ENCODE measurements around the gene PNMA8B.
"Not testable (repeated sequence)": the region's sequence is repeated elsewhere in the genome, so short reads cannot be mapped to it uniquely, and the experiment has no call there.

Gene PNMA8B

DNA sequence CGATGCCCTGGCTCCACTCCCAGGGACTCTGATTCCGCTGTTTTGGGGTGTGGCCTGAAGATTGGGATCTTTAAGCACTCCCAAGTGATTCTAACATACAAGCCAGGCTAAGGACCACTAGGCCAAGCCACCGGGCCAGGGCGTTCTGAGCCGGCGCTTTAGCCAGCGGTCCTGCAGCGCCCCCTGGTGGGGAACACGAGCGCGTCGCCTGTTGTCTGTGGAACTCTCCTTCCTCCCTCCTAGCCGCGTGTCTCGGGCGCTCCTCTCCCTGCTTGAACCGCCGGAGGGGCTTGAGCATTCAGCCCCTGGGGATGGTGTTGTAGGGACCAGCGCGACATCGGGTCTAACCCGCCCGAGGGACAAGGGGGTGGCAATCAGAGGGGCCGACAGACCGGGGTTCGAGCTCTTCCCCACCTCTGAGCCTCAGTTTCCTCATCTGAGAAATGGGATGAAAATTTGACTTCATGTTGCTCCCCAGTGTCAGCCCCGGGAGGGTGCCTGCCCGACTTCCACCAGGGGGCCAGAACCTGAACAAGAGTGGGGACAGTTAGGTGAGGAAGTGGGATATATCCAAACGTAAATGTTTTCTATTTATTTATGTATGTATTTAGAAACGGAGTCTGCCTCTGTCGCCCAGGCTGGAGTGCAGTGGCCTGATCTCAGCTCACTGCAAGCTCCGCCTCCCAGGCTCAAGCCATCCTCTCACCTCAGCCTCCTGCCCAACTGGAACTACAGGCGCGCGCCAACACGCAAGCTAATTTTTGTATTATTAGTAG lies 18.0 kb upstream of the PNMA8B start:
- peak; percentile 64 for DNase-seq

GRCh38 chr19:46511237-46511636 lies 15.6 kb upstream of the PNMA8B start:
- DNase-seq, result no peak

- DNase-seq, result no peak
Measured at GRCh38 chr19:46508206-46508605, 12.5 kb upstream of the PNMA8B start.

- DNase-seq, result no peak
Measured at GRCh38 chr19:46503848-46504453, 8.3 kb upstream of the PNMA8B start.

- no peak for DNase-seq
Measured at GRCh38 chr19:46502891-46503290, 7.2 kb upstream of the PNMA8B start.

DNA sequence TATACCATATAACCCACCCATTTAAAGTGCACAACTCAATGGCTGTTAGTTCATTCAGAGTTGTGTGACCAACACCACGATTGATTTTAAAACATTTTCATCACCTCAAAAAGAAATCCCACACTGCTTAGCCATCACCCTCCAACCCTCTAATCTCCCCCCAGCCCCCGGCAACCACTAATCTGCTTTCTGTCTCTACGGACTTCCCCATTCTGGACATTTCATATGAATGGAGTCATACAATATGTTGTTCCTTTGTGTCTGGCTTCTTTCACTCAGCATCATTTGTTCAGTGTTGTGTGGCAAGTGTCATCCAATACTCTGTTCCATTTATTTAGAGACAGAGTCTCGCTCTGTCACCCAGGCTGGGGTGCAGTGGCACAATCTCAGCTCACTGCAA lies 4.0 kb upstream of the PNMA8B start:
- DNase-seq, result no peak

- DNase-seq, result no peak
Measured at GRCh38 chr19:46497773-46498172, 2.1 kb upstream of the PNMA8B start.

DNA sequence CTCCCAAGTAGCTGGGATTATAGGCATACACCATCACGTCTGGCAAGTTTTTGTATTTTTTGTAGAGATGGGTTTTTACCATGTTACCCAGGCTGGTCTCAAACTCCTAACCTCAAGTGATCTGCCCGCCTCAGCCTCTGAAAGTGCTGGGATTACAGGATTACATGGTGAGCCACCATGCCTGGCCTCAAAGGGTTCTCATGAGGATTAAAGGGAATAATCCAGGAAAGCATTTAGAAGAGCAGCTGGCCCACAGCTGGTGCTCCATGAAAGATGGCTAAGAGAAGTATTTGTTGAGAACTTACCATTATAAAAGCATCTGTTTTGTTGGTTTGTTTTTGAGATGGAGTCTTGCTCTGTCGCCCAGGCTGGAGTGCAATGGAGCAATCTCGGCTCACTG lies 1.2 kb upstream of the PNMA8B start:
- DNase-seq, result not testable (repeated sequence)

DNA sequence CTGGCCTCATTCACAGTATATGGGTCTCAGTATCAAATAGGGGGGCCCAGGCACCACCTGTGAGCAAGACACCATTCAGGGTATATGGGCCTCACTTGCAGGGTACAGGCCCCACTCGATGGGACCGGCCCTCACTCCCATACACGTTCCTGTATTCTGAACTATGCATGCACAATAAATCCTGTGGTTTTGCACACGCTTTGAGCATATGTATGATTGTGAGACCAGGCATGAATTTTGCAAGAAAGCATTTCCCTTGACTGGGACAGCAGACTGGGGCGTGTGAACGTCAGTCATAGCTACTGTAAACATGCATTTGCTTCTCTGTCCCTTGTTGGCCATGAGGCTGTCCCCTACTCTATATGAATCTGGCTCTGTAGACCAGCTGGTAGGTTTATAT lies 637 bp upstream of the PNMA8B start:
- DNase-seq, result no peak

DNA sequence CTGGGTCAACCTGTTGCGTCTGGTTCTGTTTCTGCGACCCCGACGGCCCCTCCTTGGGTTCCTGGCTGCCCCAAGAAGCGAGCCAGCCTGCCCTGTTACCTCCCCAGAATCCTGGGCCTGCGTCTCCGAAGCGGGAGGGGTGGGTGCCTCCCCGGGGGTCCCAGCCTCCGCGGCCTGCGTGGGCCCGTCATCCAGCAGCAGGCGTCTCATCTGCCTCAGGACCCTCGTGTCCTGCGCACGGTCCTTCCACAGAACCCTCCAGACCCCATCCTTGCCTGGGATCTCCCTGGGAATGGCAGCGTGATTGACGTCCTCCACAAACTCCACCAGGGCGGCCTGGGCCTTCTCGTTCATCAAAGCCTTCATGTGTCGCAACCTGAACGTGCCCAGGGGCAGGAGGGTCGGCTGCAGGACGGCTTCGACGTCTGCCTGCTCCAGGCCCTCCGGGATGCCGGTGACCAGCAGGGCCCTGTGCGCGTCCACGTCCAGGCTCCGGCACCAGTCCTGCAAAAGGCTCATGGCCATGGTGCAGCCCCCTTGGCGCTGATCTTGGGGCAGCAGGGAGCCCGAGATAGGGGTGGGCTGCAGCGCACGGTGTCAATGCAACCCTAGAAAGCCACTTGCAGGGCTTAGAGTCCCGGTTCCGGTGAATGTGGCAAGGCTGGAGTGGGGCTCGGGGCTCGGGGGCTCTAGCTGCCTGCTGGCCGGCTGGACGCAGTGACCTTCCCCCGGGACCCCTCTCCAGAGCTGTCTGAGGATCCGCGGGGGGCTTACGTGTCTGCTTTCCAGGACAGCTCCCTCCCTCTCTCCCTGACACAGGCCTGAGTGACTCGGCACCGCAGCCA lies 504 bp downstream of the PNMA8B start:
- no peak for DNase-seq

DNA sequence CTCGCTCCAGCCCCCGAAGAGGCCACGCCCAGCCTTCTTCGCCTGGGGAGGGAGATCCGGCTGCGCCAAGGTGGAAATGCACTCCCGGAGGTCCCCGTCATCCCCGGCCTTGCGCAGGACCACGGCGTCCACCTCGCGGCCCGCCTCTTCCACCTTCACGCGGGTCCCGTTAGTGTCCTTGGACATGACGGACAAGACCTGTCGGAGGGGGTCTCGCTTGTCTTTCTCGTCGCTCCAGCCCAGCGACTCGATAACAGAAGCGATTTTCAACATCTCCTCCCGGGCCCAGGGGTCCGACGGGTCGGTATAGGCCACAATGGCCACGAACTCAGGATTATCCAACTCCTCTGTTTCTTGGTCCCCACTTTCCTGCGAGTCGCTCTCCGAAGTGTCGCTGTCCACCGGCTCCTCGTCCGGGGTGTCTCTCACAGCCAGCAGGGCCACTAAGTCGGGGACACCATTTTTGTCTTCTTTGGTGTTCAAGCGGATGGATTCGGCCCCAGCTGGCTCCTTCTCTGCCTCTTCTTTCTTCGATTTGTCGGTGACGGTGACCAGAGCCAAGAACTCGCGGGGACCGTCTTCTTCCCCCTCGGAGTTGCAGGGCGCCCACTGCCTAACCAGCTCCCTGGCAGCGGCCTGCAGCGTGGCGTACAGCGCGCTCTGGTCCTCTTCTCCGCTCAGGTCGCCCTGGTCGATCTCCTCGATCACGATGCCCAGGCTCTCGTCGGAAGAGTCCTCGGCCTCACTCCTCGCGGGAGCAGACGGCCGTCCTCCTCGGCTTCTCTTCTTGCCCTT lies 1.3 kb downstream of the PNMA8B start:
- no peak for DNase-seq

- no peak for DNase-seq
Measured at GRCh38 chr19:46493236-46494145, 2.2 kb downstream of the PNMA8B start.

- DNase-seq, result no peak
Measured at GRCh38 chr19:46492841-46493235, 2.8 kb downstream of the PNMA8B start.

DNA sequence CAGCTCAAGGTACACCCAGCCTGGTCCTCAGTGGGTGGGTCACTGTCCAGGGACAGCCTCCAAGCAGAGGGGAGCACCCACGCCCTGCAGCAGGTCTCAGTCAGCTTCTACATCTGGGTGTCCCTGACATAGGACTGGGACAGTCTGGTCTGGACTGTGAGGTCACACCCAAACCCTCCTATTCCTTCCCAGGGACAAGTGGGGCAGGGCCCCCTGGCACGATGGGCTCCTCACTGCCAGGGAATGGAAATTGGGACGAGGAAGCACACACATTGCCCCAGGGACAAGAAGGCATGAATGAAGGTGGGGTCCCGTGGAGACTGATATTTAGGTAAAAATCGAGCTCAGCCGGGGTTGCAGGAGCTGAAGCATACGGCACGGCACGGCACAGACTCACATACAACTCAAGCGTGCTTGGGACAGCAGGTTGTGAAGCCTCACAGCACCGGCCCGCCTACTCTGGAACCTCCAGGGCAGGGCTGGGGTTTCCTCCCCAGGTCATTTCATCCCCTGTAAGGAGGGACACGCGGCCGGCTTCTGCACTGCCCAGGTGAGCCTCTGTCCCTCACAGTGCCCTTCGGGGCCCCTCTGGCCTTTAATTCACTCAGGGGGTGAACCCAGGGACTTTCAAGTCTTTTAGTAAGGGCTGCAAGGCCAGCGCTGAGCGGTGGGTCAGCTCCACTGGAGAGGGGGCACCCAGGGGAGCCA lies 3.5 kb downstream of the PNMA8B start:
- DNase-seq, result no peak

- no peak for DNase-seq
Measured at GRCh38 chr19:46490774-46491173, 4.9 kb downstream of the PNMA8B start.

- no peak for DNase-seq
Measured at GRCh38 chr19:46489445-46490272, 6.0 kb downstream of the PNMA8B start.

DNA sequence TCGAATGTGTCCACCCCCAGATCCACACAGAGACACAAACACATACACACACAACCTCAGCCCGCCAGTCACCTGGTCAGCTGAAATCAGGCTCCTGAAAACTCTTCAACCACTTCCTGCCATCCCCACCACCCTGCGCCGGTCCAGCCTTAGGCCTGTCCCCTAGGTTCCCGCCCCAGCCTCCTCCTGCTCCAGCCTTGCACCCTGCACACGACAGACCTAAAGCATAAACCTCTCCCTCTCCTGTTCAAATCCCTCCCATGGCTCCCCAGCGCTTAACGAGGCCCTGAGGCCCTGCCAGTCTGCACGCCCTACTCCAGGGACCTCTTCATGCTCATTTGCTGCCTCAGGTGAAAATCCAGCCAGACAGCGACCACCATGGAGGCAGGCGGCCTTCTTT lies 7.1 kb downstream of the PNMA8B start:
- DNase-seq, result no peak

DNA sequence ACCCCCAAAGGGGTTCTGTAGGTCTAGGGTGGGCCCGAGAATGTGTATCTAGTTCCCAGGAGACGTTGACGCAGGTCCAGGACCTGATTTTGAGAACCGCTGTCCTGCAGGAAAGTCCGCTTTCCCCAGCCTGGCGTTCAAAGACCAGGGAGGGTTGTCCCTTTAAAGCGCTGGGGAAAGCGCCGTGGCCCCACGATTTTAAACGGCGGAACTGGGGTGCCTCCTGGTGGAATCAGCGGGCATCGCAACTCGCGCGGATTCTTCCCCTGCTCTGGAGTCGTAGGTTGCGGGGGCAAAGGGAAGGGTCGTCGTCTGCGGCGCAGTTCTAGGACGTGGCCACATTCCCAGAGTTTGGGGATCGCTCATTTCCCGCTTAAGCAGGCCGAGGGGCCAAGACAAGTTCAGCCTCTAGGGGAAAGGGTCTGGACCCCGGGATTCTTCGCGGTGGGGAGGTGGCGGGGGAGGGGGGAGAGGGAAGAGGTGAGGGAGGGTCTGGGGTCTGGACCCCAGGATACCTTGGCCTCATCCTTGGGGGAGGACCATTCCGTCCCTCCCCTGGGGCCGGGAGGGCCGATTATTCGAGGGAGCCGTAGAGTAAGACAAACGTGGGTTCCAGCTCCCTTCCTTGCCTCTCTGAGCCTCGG lies 7.7 kb downstream of the PNMA8B start:
- peak; percentile 54 for DNase-seq

DNA sequence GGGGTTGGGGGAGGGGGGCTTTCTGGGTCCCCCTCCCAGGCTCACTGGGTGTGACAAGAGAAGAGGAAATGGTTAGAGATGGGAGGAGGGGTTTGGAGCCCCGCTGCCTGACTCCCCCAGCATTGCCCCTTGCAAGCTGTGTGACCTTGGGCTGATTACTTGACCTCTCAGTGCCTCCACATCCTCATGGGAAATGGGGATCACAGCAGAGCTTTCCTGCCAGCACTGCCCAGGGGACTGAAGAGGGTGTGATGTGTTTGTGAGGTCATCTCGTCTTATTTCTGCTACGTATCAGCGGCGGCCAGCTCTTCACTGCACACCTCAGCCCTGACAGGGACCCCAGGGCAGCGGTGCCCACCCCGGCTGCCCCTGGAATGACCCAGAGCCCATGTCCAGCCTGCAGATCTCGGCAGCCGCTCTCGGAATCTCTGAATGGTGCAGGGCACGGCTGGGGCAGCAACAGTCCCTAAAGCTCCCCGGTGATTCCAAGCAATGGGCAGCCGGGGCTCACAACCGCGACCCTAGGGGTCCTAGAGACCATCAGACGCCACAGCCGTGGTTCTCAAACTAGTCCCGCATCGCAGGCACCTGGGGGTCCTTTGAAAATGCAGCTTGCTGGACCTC lies 8.4 kb downstream of the PNMA8B start:
- no peak for DNase-seq
